ENCODE results near the gene USP7. TPM values are rescaled to one million over a fixed set of nuclear protein-coding genes. Genes with fewer than 3 reads are reported as not detected.
A peak's percentile ranks its signal among the peaks of the same experiment; 100 is the strongest.

Gene USP7
- total RNA-seq, 4 donors from 2014 or later, result 125 to 139 (median 130) TPM

DNA sequence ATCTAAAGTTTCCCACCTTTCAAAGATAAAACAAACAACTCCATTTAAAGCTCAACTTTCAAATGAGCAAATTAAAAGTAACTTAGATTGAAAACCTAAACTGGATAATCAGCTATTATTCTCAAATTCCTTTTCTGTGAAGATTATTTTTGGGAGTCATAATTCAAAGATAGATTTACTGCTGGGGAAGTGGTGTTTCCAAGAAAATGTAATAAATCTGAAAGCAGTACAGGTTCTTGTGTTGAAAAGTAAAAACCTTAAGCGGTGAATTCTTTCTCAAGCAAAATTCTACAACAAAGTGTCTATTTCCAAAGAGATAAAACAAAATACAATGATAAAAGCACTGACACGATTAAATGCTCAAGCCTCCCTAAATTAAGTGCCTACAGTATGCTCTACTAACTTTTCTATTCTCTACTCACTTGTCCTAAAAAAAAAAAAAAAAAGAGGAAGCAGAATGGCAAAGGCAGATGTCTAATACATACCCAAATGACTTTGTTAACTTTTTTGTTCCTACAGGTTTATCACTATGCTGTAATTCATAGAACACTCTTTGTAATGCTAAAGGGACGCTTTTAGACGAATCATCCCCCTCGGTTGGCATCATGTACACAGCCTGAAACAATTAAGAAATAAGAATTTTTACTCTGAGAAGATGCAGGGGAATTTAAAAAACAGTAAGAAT lies 47.0 kb downstream of the USP7 start:
- no peak for DNase-seq
- H3K9me3 ChIP-seq, result no peaks in the 10 kb centered on the region
- no peak for TF ChIP-seq CTCF (IDR thresholded peaks at IDR 0.05)
- no peak for TF ChIP-seq POLR2A (IDR thresholded peaks at IDR 0.05)
- H3K4me1 ChIP-seq, result peaks cover 0 to 6% (median 0%) of the 10 kb centered on the region in 4 donors
- H3K27ac ChIP-seq, result no peak overlapping the region
- no peak overlapping the region for H3K4me3 ChIP-seq
- peaks cover 0 to 90% (median 0%) of the 10 kb centered on the region in 3 donors for H3K36me3 ChIP-seq
- no peaks in the 10 kb centered on the region for H3K27me3 ChIP-seq

GRCh38 chr16:8915722-8916301 lies 47.9 kb downstream of the USP7 start:
- Histone ChIP-seq H3K36me3 (peaks cover 0 to 92% (median 0%) of the 10 kb centered on the region in 3 donors), H3K27ac (no peak overlapping the region), H3K4me3 (no peak overlapping the region), H3K27me3 (no peaks in the 10 kb centered on the region), H3K4me1 (peaks cover 0 to 14% (median 0%) of the 10 kb centered on the region in 4 donors), H3K9me3 (no peaks in the 10 kb centered on the region)
- TF ChIP-seq POLR2A (IDR thresholded peaks at IDR 0.05) (no peak), CTCF (IDR thresholded peaks at IDR 0.05) (no peak)
- DNase-seq, result no peak

- no peak for TF ChIP-seq CTCF (IDR thresholded peaks at IDR 0.05)
- no peak for TF ChIP-seq POLR2A (IDR thresholded peaks at IDR 0.05)
- peaks cover 0 to 92% (median 0%) of the 10 kb centered on the region in 3 donors for H3K36me3 ChIP-seq
- H3K4me3 ChIP-seq, result no peak overlapping the region
- no peaks in the 10 kb centered on the region for H3K9me3 ChIP-seq
- peaks cover 0 to 28% (median 0%) of the 10 kb centered on the region in 4 donors for H3K4me1 ChIP-seq
- H3K27me3 ChIP-seq, result no peaks in the 10 kb centered on the region
- H3K27ac ChIP-seq, result no peak overlapping the region
- DNase-seq, result no peak
Observed at GRCh38 chr16:8914098-8914497, 49.6 kb downstream of the USP7 start.

DNA sequence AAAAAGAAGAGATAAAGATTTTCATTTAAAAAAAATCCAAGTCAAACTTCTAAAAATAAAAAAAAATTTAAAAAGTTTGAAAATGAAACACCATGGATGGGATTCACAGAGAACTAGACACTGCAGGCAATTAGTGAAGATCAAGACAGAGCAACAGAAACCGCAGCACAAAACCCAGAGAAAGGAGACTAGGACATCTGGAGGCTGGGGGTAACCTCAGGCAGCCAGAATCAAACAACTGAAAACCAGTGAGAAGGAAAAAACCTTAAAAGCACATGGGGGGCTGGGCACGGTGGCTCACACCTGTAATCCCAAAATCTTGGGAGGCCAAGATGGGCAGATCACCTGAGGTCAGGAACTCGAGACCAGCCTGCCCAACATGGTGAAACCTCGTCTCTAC lies 50.9 kb downstream of the USP7 start:
- H3K27me3 ChIP-seq, result no peaks in the 10 kb centered on the region
- no peak for TF ChIP-seq POLR2A (IDR thresholded peaks at IDR 0.05)
- no peak for TF ChIP-seq CTCF (IDR thresholded peaks at IDR 0.05)
- peaks cover 0 to 92% (median 0%) of the 10 kb centered on the region in 3 donors for H3K36me3 ChIP-seq
- no peak for DNase-seq
- H3K27ac ChIP-seq, result peak overlapping the region in 1 of 4 donors; percentile 70
- no peaks in the 10 kb centered on the region for H3K9me3 ChIP-seq
- H3K4me1 ChIP-seq, result peaks cover 0 to 36% (median 0%) of the 10 kb centered on the region in 4 donors
- no peak overlapping the region for H3K4me3 ChIP-seq

DNA sequence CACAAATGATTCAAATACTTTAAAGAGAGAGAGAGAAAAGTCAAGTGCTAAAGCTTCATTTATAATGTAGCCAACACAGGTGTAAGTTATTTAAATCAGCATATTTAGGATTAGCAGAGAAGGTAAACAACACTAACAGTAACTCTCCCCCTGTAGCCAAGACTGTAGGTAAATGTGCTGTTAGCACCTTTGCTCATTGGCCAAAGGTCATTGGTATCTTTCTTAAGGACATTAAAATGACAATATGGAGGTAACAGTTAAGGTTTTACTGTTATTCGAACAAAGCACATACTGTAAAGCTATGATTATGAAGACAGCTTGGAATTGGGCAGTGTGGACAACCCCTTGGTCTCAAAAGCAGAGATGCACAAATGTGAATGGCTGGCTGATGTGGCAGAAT lies 52.9 kb downstream of the USP7 start:
- Histone ChIP-seq H3K9me3 (no peaks in the 10 kb centered on the region), H3K27ac (peak overlapping the region in 2 of 4 donors; percentile 64 to 70), H3K4me3 (no peak overlapping the region), H3K36me3 (peaks cover 0 to 92% (median 0%) of the 10 kb centered on the region in 3 donors), H3K27me3 (no peaks in the 10 kb centered on the region), H3K4me1 (peaks cover 0 to 36% (median 0%) of the 10 kb centered on the region in 4 donors)
- TF ChIP-seq CTCF (IDR thresholded peaks at IDR 0.05) (no peak), POLR2A (IDR thresholded peaks at IDR 0.05) (no peak)
- no peak for DNase-seq

Measured in Peyer's patch (tissue), 4 donors.